ENCODE data around the gene DDIAS.

DNA sequence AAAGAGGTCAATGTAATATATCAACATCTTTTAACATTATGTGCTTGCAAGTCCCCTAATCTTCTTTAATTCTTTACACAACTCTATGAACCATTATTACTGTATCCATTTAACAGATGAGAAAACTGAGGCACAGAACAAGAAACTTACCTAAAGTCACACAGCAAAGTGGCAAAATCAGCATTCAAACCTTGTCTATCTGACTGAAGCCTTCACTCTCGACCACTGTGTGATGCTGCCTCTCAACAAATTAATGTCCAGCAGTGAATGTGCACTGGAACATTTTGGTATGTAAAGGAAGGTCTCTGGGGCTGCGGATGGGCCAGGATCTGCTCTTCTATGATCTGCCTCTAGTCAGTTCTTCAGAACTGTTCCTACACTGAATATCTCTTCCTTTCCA lies 43.4 kb upstream of the DDIAS start:
- TF ChIP-seq, protein P1, sequence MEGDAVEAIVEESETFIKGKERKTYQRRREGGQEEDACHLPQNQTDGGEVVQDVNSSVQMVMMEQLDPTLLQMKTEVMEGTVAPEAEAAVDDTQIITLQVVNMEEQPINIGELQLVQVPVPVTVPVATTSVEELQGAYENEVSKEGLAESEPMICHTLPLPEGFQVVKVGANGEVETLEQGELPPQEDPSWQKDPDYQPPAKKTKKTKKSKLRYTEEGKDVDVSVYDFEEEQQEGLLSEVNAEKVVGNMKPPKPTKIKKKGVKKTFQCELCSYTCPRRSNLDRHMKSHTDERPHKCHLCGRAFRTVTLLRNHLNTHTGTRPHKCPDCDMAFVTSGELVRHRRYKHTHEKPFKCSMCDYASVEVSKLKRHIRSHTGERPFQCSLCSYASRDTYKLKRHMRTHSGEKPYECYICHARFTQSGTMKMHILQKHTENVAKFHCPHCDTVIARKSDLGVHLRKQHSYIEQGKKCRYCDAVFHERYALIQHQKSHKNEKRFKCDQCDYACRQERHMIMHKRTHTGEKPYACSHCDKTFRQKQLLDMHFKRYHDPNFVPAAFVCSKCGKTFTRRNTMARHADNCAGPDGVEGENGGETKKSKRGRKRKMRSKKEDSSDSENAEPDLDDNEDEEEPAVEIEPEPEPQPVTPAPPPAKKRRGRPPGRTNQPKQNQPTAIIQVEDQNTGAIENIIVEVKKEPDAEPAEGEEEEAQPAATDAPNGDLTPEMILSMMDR (conservative IDR thresholded peaks at IDR 0.05; ENCODE audit: low read length), result no peak
- no peak for TF ChIP-seq EZH2phosphoT487 (IDR thresholded peaks at IDR 0.05; ENCODE audit: borderline replicate concordance)
